Pulmonary artery endothelial cell (primary cell): Measurements from ENCODE around the gene PRODH. TPM values are rescaled to one million over a fixed set of nuclear protein-coding genes. Genes with fewer than 3 reads are reported as not detected.
"Not testable (repeated sequence)": the region's sequence is repeated elsewhere in the genome, so short reads cannot be mapped to it uniquely, and the experiment has no call there.

Source experiments
- DNase-seq: peaks from one replicate; pipeline ENCODE4 v3.0.0-alpha.2; 2011; ENCODE audit warnings: low read depth, low spot score
- total RNA-seq: library from RNA; depleted of rRNA; stranded (reverse); fragments of >200 nt; gene quantifications from 2 replicates; pipeline ENCODE4 v1.2.3, GENCODE V29; 2014

Gene PRODH
- total RNA-seq, 1 donor from 2014 or later: not detected

- DNase-seq: no peak
Measured at GRCh38 chr22:18968011-18968749, 32.1 kb upstream of the PRODH start.

GRCh38 chr22:18967391-18968010, 31.4 kb upstream of the PRODH start:
- DNase-seq: not testable (repeated sequence)

- no peak for DNase-seq
Measured at GRCh38 chr22:18966748-18967147, 30.7 kb upstream of the PRODH start.

- no peak for DNase-seq
Measured at GRCh38 chr22:18965526-18966421, 29.7 kb upstream of the PRODH start.

- DNase-seq: not testable (repeated sequence)
Measured at GRCh38 chr22:18964501-18965265, 28.6 kb upstream of the PRODH start.

- not testable (repeated sequence) for DNase-seq
Measured at GRCh38 chr22:18964051-18964450, 28.0 kb upstream of the PRODH start.

- no peak for DNase-seq
Measured at GRCh38 chr22:18962308-18962635, 26.2 kb upstream of the PRODH start.

GRCh38 chr22:18961632-18962307, 25.7 kb upstream of the PRODH start:
- not testable (repeated sequence) for DNase-seq

GRCh38 chr22:18961201-18961600, 25.1 kb upstream of the PRODH start:
- DNase-seq: not testable (repeated sequence)

GRCh38 chr22:18960166-18960820, 24.2 kb upstream of the PRODH start:
- not testable (repeated sequence) for DNase-seq

- not testable (repeated sequence) for DNase-seq
Measured at GRCh38 chr22:18959741-18960140, 23.6 kb upstream of the PRODH start.

GRCh38 chr22:18959266-18959665, 23.2 kb upstream of the PRODH start:
- DNase-seq: not testable (repeated sequence)

- DNase-seq: not testable (repeated sequence)
Measured at GRCh38 chr22:18958738-18959137, 22.6 kb upstream of the PRODH start.

- DNase-seq: not testable (repeated sequence)
Measured at GRCh38 chr22:18958321-18958705, 22.2 kb upstream of the PRODH start.

- not testable (repeated sequence) for DNase-seq
Measured at GRCh38 chr22:18957621-18958320, 21.7 kb upstream of the PRODH start.

GRCh38 chr22:18956956-18957355, 20.9 kb upstream of the PRODH start:
- DNase-seq: not testable (repeated sequence)

GRCh38 chr22:18956121-18956895, 20.2 kb upstream of the PRODH start:
- not testable (repeated sequence) for DNase-seq

- DNase-seq: no peak
Measured at GRCh38 chr22:18955696-18956095, 19.6 kb upstream of the PRODH start.
